NOMO-1 treated with DMSO at 0.1 percent for 48 hours (cell line): ENCODE data around the gene HSD11B1L.
"Not testable (repeated sequence)": the region's sequence is repeated elsewhere in the genome, so short reads cannot be mapped to it uniquely, and the experiment has no call there.

Source experiments
- DNase-seq: peaks from one replicate; lab custom pipeline; 2025; ENCODE audit not compliant: unreplicated experiment; lab: John Stamatoyannopoulos, UW

Gene HSD11B1L

GRCh38 chr19:5719961-5720790 lies 39.3 kb downstream of the HSD11B1L start, which contains the start of the genes CATSPERD and LONP1:
Gene CATSPERD, plus strand, starts transcription at chr19:5720637. Its CDS starts 101 bp downstream, at chr19:5720738.
Gene LONP1, minus strand, starts transcription at chr19:5720146. Its CDS starts 14 bp downstream, at chr19:5720132.
- peak; percentile 99 for DNase-seq

GRCh38 chr19:5727453-5728050 lies 46.7 kb downstream of the HSD11B1L start:
- DNase-seq = no peak

- not testable (repeated sequence) for DNase-seq
Measured at GRCh38 chr19:5733172-5733571, 52.3 kb downstream of the HSD11B1L start.
